ENCODE data around the gene EGFL6.
A peak's percentile ranks its signal among the peaks of the same experiment; 100 is the strongest.

EGFL6 gene

GRCh38 chrX:13664020-13664419, 94.6 kb downstream of the EGFL6 start:
- TF ChIP-seq MAX (IDR thresholded peaks at IDR 0.05) (no peak), TAF1 (IDR thresholded peaks at IDR 0.05; ENCODE audit: low read depth) (no peak), ZBTB7A (IDR thresholded peaks at IDR 0.05; ENCODE audit: low read depth) (no peak), TCF12 (IDR thresholded peaks at IDR 0.05; ENCODE audit: low read depth) (no peak), EP300 (IDR thresholded peaks at IDR 0.05; ENCODE audit: borderline replicate concordance) (no peak), REST (IDR thresholded peaks at IDR 0.05; ENCODE audit: low read depth) (no peak), USF1 (IDR thresholded peaks at IDR 0.05) (no peak), FOXM1 (IDR thresholded peaks at IDR 0.05; ENCODE audit: borderline replicate concordance, low read depth) (no peak), NFIC (IDR thresholded peaks at IDR 0.05) (no peak), EGR1 (IDR thresholded peaks at IDR 0.05) (no peak), YY1 (IDR thresholded peaks at IDR 0.05; ENCODE audit: low read depth) (no peak), CEBPB (IDR thresholded peaks at IDR 0.05) (no peak), TEAD4 (IDR thresholded peaks at IDR 0.05) (no peak), CREB1 (IDR thresholded peaks at IDR 0.05; ENCODE audit: low read depth) (no peak)

GRCh38 chrX:13666836-13667235, 97.4 kb downstream of the EGFL6 start:
- TF ChIP-seq USF1 (IDR thresholded peaks at IDR 0.05), result no peak
- TF ChIP-seq CEBPB (IDR thresholded peaks at IDR 0.05), result no peak
- no peak for TF ChIP-seq ZBTB7A (IDR thresholded peaks at IDR 0.05; ENCODE audit: low read depth)
- TF ChIP-seq FOXM1 (IDR thresholded peaks at IDR 0.05; ENCODE audit: borderline replicate concordance, low read depth), result no peak
- TF ChIP-seq NFIC (IDR thresholded peaks at IDR 0.05), result no peak
- no peak for TF ChIP-seq CREB1 (IDR thresholded peaks at IDR 0.05; ENCODE audit: low read depth)
- no peak for TF ChIP-seq YY1 (IDR thresholded peaks at IDR 0.05; ENCODE audit: low read depth)

GRCh38 chrX:13667919-13668318, 98.5 kb downstream of the EGFL6 start:
- no peak for TF ChIP-seq ZBTB7A (IDR thresholded peaks at IDR 0.05; ENCODE audit: low read depth)
- TF ChIP-seq CEBPB (IDR thresholded peaks at IDR 0.05), result no peak
- no peak for TF ChIP-seq CREB1 (IDR thresholded peaks at IDR 0.05; ENCODE audit: low read depth)
- TF ChIP-seq EP300 (IDR thresholded peaks at IDR 0.05; ENCODE audit: borderline replicate concordance), result no peak
- TF ChIP-seq FOXM1 (IDR thresholded peaks at IDR 0.05; ENCODE audit: borderline replicate concordance, low read depth), result no peak
- TF ChIP-seq TCF12 (IDR thresholded peaks at IDR 0.05; ENCODE audit: low read depth), result no peak
- TF ChIP-seq EGR1 (IDR thresholded peaks at IDR 0.05), result no peak
- TF ChIP-seq NFIC (IDR thresholded peaks at IDR 0.05), result no peak
- TF ChIP-seq RAD21 (IDR thresholded peaks at IDR 0.05; ENCODE audit: low read depth), result no peak
- no peak for TF ChIP-seq TAF1 (IDR thresholded peaks at IDR 0.05; ENCODE audit: low read depth)
- TF ChIP-seq YY1 (IDR thresholded peaks at IDR 0.05; ENCODE audit: low read depth), result no peak
- no peak for TF ChIP-seq USF1 (IDR thresholded peaks at IDR 0.05)

GRCh38 chrX:13669246-13669737, 99.9 kb downstream of the EGFL6 start:
- no peak for TF ChIP-seq USF1 (IDR thresholded peaks at IDR 0.05)
- no peak for TF ChIP-seq CREB1 (IDR thresholded peaks at IDR 0.05; ENCODE audit: low read depth)
- peak; percentile 72; the same call in 1 of the 2 replicates for TF ChIP-seq EP300 (IDR thresholded peaks at IDR 0.05; ENCODE audit: borderline replicate concordance)
- peak; percentile 52; the same call in 1 of the 2 replicates for TF ChIP-seq FOXM1 (IDR thresholded peaks at IDR 0.05; ENCODE audit: borderline replicate concordance, low read depth)
- TF ChIP-seq YY1 (IDR thresholded peaks at IDR 0.05; ENCODE audit: low read depth), result no peak
- TF ChIP-seq RAD21 (IDR thresholded peaks at IDR 0.05; ENCODE audit: low read depth), result no peak
- peak; percentile 74 for TF ChIP-seq TCF12 (IDR thresholded peaks at IDR 0.05; ENCODE audit: low read depth)
- TF ChIP-seq NFIC (IDR thresholded peaks at IDR 0.05), result peak; percentile 88
- no peak for TF ChIP-seq EGR1 (IDR thresholded peaks at IDR 0.05)
- TF ChIP-seq REST (IDR thresholded peaks at IDR 0.05; ENCODE audit: low read depth), result no peak
- TF ChIP-seq TAF1 (IDR thresholded peaks at IDR 0.05; ENCODE audit: low read depth), result no peak
- no peak for TF ChIP-seq CEBPB (IDR thresholded peaks at IDR 0.05)
- no peak for TF ChIP-seq ZBTB7A (IDR thresholded peaks at IDR 0.05; ENCODE audit: low read depth)
- peak; percentile 25; the same call in 1 of the 2 replicates for TF ChIP-seq MAX (IDR thresholded peaks at IDR 0.05)
- peak; percentile 43; the same call in 1 of the 2 replicates for TF ChIP-seq TEAD4 (IDR thresholded peaks at IDR 0.05)

GRCh38 chrX:13670197-13670596, 100.8 kb downstream of the EGFL6 start:
- TF ChIP-seq TCF12 (IDR thresholded peaks at IDR 0.05; ENCODE audit: low read depth) (no peak), RAD21 (IDR thresholded peaks at IDR 0.05; ENCODE audit: low read depth) (no peak), CEBPB (IDR thresholded peaks at IDR 0.05) (no peak), USF1 (IDR thresholded peaks at IDR 0.05) (no peak), TEAD4 (IDR thresholded peaks at IDR 0.05) (no peak), FOXM1 (IDR thresholded peaks at IDR 0.05; ENCODE audit: borderline replicate concordance, low read depth) (no peak), EP300 (IDR thresholded peaks at IDR 0.05; ENCODE audit: borderline replicate concordance) (no peak), CREB1 (IDR thresholded peaks at IDR 0.05; ENCODE audit: low read depth) (no peak), YY1 (IDR thresholded peaks at IDR 0.05; ENCODE audit: low read depth) (no peak), TAF1 (IDR thresholded peaks at IDR 0.05; ENCODE audit: low read depth) (no peak), NFIC (IDR thresholded peaks at IDR 0.05) (no peak), ZBTB7A (IDR thresholded peaks at IDR 0.05; ENCODE audit: low read depth) (no peak)

Data from Ishikawa (cell line).